Activated effector memory CD4-positive, alpha-beta T cell treated with Interleukin-2 at 50 U/mL for 16 hours (primary cell): Measurements from ENCODE around the gene CSE1L.
"Not testable (repeated sequence)": the region's sequence is repeated elsewhere in the genome, so short reads cannot be mapped to it uniquely, and the experiment has no call there.

ENCODE experiments used
- DNase-seq: peaks from one replicate; pipeline ENCODE4 v3.0.0-alpha.2; 2020

Gene CSE1L, protein sequence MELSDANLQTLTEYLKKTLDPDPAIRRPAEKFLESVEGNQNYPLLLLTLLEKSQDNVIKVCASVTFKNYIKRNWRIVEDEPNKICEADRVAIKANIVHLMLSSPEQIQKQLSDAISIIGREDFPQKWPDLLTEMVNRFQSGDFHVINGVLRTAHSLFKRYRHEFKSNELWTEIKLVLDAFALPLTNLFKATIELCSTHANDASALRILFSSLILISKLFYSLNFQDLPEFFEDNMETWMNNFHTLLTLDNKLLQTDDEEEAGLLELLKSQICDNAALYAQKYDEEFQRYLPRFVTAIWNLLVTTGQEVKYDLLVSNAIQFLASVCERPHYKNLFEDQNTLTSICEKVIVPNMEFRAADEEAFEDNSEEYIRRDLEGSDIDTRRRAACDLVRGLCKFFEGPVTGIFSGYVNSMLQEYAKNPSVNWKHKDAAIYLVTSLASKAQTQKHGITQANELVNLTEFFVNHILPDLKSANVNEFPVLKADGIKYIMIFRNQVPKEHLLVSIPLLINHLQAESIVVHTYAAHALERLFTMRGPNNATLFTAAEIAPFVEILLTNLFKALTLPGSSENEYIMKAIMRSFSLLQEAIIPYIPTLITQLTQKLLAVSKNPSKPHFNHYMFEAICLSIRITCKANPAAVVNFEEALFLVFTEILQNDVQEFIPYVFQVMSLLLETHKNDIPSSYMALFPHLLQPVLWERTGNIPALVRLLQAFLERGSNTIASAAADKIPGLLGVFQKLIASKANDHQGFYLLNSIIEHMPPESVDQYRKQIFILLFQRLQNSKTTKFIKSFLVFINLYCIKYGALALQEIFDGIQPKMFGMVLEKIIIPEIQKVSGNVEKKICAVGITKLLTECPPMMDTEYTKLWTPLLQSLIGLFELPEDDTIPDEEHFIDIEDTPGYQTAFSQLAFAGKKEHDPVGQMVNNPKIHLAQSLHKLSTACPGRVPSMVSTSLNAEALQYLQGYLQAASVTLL

GRCh38 chr20:49046087-49046900, at the start of gene CSE1L:
Gene CSE1L, plus strand, starts transcription at chr20:49046312. Its CDS starts 12,152 bp downstream, at chr20:49058464.
- peak; percentile 91 for DNase-seq

DNA sequence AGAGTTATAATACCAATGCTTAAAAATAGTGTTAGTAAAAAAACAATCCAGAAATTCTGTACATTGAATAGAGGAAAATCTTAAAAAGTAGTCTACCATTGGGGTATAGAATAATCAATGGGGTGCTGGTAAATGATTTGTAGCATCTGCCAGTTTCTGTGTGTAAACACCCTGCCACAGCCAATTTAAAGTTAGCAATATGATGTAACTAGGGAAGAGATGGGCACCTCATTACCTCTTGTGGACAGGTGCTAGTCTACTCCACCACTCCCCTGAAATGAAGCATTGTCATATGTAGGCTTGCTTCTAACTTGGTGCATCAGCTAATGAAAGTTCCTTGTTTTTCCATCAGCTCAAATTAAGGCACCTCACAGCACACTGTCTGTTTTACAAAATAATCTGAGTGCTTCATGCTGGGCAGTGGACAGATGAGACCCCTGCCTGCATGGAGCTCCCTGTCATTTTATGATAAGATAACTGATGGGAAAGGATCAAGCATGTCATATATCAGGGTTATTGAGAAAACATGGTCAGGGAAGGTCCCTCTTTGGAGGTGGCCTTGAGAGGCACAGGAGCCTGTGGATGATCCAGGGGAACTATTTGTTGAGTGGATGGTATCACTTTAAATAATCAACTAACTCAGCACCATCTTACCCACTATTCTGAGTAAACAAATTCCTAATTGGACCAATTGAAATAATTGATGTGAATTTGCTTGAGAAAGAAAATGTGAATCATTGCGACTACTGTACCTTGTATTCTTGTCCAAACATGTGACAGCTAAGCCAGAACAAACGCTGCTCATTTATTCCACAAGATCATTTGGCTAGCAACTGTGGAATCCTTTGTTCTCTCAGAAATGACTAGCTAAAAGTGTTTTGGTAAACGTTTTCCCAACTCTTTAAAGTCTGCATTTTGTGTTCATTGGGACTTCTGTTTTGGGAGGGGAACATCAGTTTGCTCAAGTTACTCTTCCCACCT, 45.9 kb upstream of the CSE1L start:
- DNase-seq = no peak

DNA sequence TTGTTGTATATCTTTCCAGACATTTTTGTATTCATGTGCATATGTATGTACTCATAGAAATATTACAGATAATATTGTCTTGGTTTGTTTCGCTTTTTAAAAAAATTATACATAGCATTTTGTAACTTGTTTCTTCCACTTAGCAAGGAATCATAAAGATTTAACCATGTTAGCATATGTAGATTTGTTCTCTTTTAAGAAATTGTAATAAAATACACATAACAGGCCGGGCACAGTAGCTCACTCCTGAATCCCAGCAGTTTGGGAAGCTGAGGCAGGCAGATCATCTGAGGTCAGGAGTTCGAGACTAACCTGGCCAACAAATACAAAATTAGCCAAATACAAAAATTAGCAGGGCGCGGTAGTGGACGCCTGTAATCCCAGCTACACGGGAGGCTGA, 44.4 kb upstream of the CSE1L start:
- no peak for DNase-seq

- DNase-seq = no peak
Observed at GRCh38 chr20:49006446-49006980, 39.6 kb upstream of the CSE1L start.

- no peak for DNase-seq
Observed at GRCh38 chr20:49009899-49010631, 36.0 kb upstream of the CSE1L start.

DNA sequence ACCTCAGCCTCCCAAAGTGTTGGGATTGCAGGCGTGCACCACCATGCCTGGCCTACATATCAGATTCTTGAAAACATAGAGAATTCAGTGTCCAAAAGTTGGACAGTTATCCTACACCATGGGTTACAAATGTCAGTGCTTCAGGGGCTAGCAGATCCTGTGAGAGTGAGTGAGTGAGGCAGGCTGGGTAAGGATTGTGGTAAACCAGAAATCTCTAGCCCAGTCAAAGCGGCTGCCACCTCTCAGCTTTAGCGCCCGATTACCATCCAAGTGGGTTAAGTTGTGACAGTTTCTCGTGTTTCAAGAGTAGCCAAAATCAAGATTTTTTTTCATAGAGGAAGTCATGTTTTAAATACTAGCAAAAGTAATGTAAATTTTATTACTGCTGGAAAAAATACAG, 21.9 kb upstream of the CSE1L start:
- no peak for DNase-seq

GRCh38 chr20:49028177-49028576, 17.9 kb upstream of the CSE1L start:
- not testable (repeated sequence) for DNase-seq

- no peak for DNase-seq
Observed at GRCh38 chr20:49028684-49029083, 17.4 kb upstream of the CSE1L start.

GRCh38 chr20:49029203-49029602, 16.9 kb upstream of the CSE1L start:
- no peak for DNase-seq

GRCh38 chr20:49030954-49031619, 15.0 kb upstream of the CSE1L start:
- DNase-seq = no peak

- no peak for DNase-seq
Observed at GRCh38 chr20:49032455-49032854, 13.7 kb upstream of the CSE1L start.

DNA sequence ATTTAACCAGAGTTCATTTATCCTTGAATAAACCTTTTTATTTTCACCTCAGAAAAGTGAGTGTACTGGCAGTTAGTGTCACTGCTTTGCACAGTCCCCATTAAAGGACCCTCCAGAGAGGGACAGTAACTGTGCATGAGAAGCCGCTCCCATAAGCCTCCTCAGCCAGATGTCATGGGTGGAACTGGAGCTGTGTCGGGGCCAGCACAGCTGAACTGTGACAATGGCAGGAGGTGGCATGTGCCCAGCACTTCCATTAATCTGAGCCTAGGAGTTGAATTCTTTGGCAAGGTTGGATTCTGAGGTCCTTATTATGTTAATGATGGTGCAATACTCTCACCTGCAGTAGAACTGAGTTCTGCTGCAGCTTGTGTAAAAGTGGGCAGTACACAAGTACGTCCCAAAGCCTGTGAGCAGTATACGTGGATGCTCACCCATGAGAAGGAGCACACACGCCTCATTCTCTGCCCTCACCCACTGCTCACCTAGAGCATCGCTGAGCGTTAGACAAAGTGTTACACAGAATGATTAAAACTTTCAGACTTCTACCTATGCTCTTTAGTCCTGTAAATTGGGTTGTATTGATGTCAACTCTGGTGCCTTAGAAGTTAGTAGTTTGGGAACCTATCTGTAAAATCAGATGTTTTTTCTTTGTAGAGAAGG, 11.9 kb upstream of the CSE1L start:
- DNase-seq = no peak

DNA sequence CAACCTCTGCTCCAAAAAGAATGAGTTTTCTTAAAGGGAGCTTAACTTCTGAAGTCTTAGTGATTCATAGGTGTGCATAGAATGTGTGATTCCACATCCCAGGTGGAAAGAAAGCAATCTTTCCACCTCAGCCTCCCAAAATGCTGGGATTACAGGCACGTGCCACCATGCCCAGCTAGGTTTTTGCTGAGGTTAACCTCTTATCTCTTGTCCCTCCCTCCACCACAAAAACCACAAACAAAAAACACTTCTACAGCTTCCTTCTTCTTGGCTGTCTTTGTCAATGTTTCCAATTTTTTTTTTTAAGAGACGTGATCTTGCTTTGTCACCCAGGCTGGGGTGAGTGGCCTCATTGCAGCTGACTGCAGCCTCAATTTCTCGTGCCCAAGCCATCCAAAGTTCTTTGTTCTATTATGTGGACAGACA, 8.1 kb upstream of the CSE1L start:
- no peak for DNase-seq

DNA sequence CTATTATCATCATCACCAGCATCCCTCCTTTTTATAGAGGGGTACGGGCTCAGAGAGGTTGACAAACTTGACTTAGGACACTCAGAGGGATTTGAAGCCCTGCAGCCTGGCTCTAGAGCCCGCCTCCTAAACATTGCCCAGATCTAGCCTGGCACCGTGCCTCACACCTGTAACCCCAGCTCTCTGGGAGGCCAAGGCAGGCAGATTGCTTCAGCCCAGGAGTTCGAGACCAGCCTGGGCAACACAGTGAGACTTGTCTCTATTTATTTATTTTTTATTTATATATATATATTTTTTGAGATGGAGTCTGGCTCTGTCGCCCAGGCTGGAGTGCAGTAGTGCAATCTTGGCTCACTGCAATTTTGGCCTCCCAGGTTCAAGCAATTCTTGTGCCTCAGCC, 6.3 kb upstream of the CSE1L start:
- DNase-seq = no peak

GRCh38 chr20:49043000-49043399, 3.1 kb upstream of the CSE1L start:
- DNase-seq = no peak

DNA sequence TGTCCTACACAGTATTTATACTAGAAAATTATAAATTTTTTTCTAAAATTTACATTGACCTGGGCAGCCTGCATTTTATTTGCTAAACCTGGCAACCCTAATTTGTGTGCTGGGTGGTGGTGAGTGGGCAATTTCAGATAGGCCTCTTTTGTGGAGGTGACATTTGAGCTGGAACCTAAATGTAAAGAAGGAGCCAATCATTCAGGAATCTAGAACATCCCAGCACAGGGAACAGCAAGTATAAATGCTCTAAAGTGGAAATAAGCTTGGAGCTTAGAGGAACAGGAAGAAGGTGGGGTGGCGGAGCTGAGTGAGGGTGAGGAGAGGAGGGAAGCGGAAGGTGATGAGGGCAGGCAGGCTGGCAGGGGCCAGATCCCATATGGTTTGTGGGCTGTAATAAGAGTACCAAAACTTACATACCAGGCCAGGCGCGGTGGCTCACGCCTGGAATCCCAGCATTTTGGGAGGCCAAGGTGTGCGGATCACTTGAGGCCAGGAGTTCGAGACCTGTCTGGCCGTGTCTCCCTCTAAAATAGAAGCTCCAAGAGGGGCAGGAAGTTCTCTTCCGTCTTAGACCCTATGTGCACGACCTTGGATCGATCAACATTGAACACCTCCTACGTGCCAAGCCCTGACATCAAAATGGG, 549 bp upstream of the CSE1L start:
- DNase-seq = no peak

- DNase-seq = no peak
Observed at GRCh38 chr20:49052334-49052733, 6.2 kb downstream of the CSE1L start.

DNA sequence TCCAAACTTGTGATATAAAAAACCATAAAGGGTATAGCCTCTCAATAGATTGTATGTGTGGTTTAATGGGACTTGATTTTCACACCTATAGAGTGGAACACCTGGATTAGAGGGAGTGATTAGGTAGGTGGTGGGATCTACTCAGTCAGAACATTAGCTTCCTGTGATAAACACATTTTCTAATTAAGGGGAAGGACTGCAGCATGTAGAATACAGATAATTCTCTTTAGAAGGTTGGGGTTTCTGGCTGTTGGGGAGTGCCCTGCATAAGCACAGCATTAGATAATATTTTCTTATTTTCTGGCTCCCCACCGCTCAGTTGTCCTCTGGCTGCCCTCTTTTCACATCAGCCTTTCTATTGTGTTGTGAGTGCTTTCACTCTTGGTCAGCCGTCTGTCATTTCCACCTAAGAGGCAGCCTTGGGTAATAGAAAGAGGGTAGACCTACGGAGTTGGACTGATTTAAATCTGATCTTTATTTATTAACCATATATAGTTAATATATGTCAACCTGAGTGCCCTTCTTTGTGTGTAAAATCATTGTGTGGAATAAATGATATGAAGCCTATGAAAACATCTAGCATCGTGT, 8.0 kb downstream of the CSE1L start:
- no peak for DNase-seq

DNA sequence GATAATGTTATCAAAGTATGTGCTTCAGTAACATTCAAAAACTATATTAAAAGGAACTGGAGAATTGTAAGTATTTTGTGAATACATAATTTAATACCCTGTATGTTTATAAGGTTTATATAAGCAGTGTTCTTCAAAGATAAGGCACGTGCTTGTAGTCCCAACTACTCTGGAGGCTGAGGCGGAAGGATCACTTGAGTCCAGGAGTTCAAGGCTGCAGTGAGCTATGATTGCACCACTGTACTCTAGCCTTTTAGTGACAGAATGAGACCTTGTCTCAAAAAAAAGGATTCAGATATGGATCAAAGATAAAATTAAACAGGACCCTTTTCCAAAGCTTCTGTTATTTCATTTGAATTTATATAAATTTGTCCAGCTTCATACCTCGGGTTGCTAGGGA, 17.2 kb downstream of the CSE1L start:
- no peak for DNase-seq
